Transverse colon (tissue), 4 donors: ENCODE data around the gene RAB41. TPM values are rescaled to one million over a fixed set of nuclear protein-coding genes. Genes with fewer than 3 reads are reported as not detected.

Experiments used
- DNase-seq: peaks from one replicate; pipeline ENCODE4 v3.0.0-alpha.2; 2019
- H3K27ac ChIP-seq, 4 donors: fragments of 200-600 bp; sonication (generic); 2 replicates each; pipeline ENCODE4 v1.5.1; 2016 to 2018; ENCODE audit warnings: inconsistent platforms in 4 of 4
- H3K27me3 ChIP-seq: fragments of 200-600 bp; sonication (generic); 2 replicates; pipeline ENCODE4 v1.5.1; 2017; ENCODE audit warnings: inconsistent platforms
- H3K36me3 ChIP-seq, 4 donors: fragments of 200-600 bp; sonication (generic); 2 replicates each; pipeline ENCODE4 v1.5.1; 2017 to 2019; ENCODE audit warnings: inconsistent platforms in 4 of 4
- H3K4me1 ChIP-seq, 4 donors: fragments of 200-600 bp; sonication (generic); 2 replicates each; pipeline ENCODE4 v1.5.1; 2017 to 2020; ENCODE audit warnings: inconsistent platforms in 4 of 4
- H3K4me3 ChIP-seq, 4 donors: fragments of 200-600 bp; sonication (generic); 1 replicate in 1 of 4; 2 replicates in 3 of 4; pipeline versions ENCODE4 v1.5.1 to v1.6.1; 2017 to 2019; ENCODE audit warnings: inconsistent platforms in 4 of 4
- H3K9me3 ChIP-seq, 2 donors: fragments of 200-600 bp; sonication (generic); 2 replicates each; pipeline ENCODE4 v1.5.1; 2017 to 2019; ENCODE audit warnings: inconsistent platforms in 2 of 2
- EP300 ChIP-seq: sonication (generic); formaldehyde crosslinking; IDR thresholded peaks from one replicate; pipeline ENCODE4 v1.6.1; 2017; ENCODE audit warnings: antibody characterized with exemption, low read depth
- POLR2A ChIP-seq: fragments of 450-650 bp; IDR thresholded peaks from one replicate; pipeline ENCODE4 v1.6.1; 2016; ENCODE audit warnings: antibody characterized with exemption, mild to moderate bottlenecking, moderate library complexity
- POLR2AphosphoS5 ChIP-seq, 3 donors: sonication (generic); formaldehyde crosslinking; IDR thresholded peaks; one replicate each; pipeline ENCODE4 v1.6.1; 2016; ENCODE audit warnings: antibody characterized with exemption in 3 of 3
- WGBS, 2 donors: methylation state at CpG; one replicate each; pipeline ENCODE4 v1.1.5; 2018; ENCODE audit warnings: low coverage in 1 of 2; 5-methylcytosine and 5-hydroxymethylcytosine counted together
- in situ Hi-C, 4 donors: fragments of 200-750 bp; cut with MboI; loops; one replicate each; pipeline versions ENCODE4 v1.15.0 to v1.15.1; 2017; ENCODE audit warnings: low sequenced_read_pairs in 3 of 4, low pct_ligation_motif_present in 1 of 4, low pct_unique_long_range_greater_than_20kb in 1 of 4
- intact Hi-C: fragments of 100-400 bp; cut with DNase I; formaldehyde crosslinking; loops from one replicate; pipeline ENCODE4 v1.15.1; 2023; ENCODE audit warnings: low total_unique reads
- total RNA-seq, 4 donors: library from RNA; depleted of rRNA; stranded (reverse); fragments of >200 nt; gene quantifications; one replicate each; pipeline ENCODE4 v1.1.0, GENCODE V29; 2016
- TF ChIP-seq, protein P1 (sequence below), 5 experiments: fragments of 200-600 bp in 3 of 5; fragments of 450-650 bp in 2 of 5; sonication (generic) in 3 of 5; IDR thresholded peaks; 1 replicate in 2 of 5; 2 replicates in 3 of 5; pipeline ENCODE4 v1.5.1; 2016 to 2017; ENCODE audit warnings: antibody characterized with exemption in 5 of 5, inconsistent platforms in 3 of 5, mild to moderate bottlenecking in 2 of 5, moderate library complexity in 1 of 5

The RAB41 gene
- total RNA-seq, 4 donors from 2014 or later = 0.68 to 4.2 TPM; not detected in 2

DNA sequence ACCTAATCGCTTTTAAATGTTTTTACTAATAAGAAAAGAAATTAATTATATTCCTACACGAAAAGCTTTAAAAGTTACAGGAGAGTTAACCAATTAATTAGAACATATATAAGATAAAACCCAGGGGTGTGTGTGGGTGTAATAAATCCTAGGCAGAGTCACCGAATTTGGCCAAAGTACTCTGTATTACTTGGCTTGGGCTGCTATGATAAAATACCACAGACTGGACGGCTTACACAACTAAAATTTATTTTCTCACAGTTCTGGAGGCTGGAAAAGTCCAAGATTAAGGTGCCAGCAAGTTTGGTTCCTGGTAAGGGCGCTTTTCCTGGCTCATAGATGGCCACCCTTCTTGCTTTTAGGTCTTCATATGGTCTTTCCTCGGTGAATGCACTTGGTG lies 37.1 kb upstream of the RAB41 start:
- in situ Hi-C loops = no loop called here
- H3K9me3 ChIP-seq = no peaks in the 10 kb centered on the region

GRCh38 chrX:70247252-70247651 lies 34.7 kb upstream of the RAB41 start:
- H3K27me3 ChIP-seq = no peaks in the 10 kb centered on the region
- in situ Hi-C loops (no loop called here), intact Hi-C loops (no loop called here)
- no peak for DNase-seq
- H3K27ac ChIP-seq = no peak overlapping the region
- WGBS, 2 donors = 71 to 89% methylated on average over 2 of the region's 2 CpGs
- H3K9me3 ChIP-seq = no peaks in the 10 kb centered on the region
- TF ChIP-seq EP300 = no peak
- TF ChIP-seq, protein P1, sequence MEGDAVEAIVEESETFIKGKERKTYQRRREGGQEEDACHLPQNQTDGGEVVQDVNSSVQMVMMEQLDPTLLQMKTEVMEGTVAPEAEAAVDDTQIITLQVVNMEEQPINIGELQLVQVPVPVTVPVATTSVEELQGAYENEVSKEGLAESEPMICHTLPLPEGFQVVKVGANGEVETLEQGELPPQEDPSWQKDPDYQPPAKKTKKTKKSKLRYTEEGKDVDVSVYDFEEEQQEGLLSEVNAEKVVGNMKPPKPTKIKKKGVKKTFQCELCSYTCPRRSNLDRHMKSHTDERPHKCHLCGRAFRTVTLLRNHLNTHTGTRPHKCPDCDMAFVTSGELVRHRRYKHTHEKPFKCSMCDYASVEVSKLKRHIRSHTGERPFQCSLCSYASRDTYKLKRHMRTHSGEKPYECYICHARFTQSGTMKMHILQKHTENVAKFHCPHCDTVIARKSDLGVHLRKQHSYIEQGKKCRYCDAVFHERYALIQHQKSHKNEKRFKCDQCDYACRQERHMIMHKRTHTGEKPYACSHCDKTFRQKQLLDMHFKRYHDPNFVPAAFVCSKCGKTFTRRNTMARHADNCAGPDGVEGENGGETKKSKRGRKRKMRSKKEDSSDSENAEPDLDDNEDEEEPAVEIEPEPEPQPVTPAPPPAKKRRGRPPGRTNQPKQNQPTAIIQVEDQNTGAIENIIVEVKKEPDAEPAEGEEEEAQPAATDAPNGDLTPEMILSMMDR (IDR thresholded peaks at IDR 0.05) = no peak
- no peak for TF ChIP-seq POLR2A
- TF ChIP-seq POLR2AphosphoS5 (IDR thresholded peaks at IDR 0.05) = no peak
- H3K4me1 ChIP-seq = no peaks in the 10 kb centered on the region
- no peaks in the 10 kb centered on the region for H3K36me3 ChIP-seq
- H3K4me3 ChIP-seq = no peak overlapping the region

More for the DNA sequence above, 37.1 kb upstream of the RAB41 start:
- no peak overlapping the region for H3K27ac ChIP-seq
- no peak overlapping the region for H3K4me3 ChIP-seq
- DNase-seq = no peak
- intact Hi-C loops = no loop called here
- no peak for TF ChIP-seq POLR2AphosphoS5 (IDR thresholded peaks at IDR 0.05)
- no peak for TF ChIP-seq POLR2A
- TF ChIP-seq, protein P1 (IDR thresholded peaks at IDR 0.05) = no peak
- H3K36me3 ChIP-seq = no peaks in the 10 kb centered on the region
- no peaks in the 10 kb centered on the region for H3K4me1 ChIP-seq
- 78 to 100% methylated on average over 1 to 6 of the region's 6 CpGs for WGBS, 2 donors
- H3K27me3 ChIP-seq = no peaks in the 10 kb centered on the region

DNA sequence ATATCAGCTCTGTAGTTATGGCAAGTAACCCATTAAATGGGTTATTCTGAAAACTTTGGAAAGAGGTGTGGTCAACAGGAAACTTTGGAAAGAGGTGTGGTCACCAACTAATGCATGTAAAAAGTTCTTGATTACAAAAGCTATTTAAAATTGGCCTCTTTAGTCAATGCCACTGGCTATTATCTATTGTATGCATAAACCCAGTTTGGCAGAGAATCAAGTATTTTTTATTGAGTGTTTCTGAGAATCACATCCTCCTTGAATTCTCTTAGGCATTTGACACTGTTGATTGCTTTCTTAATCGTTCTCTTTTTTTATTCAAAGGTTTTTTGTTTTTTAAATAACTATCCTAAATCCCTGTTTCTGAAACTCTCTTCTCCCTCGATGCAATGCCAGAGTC lies 29.5 kb upstream of the RAB41 start:
- Histone ChIP-seq H3K9me3 (no peaks in the 10 kb centered on the region), H3K27ac (no peak overlapping the region), H3K4me3 (no peak overlapping the region), H3K27me3 (no peaks in the 10 kb centered on the region), H3K36me3 (no peaks in the 10 kb centered on the region), H3K4me1 (no peaks in the 10 kb centered on the region)
- no peak for DNase-seq
- TF ChIP-seq POLR2AphosphoS5 (IDR thresholded peaks at IDR 0.05) (no peak), EP300 (no peak), POLR2A (no peak)
- TF ChIP-seq, protein P1 (IDR thresholded peaks at IDR 0.05) = no peak
- intact Hi-C loops (no loop called here), in situ Hi-C loops (no loop called here)
- WGBS, 2 donors = 55% methylated on average over 2 of the region's 2 CpGs; no CpG with 5 or more reads in 1 of the 2 donors

- DNase-seq = no peak
- no peaks in the 10 kb centered on the region for H3K9me3 ChIP-seq
- H3K27ac ChIP-seq = no peak overlapping the region
- TF ChIP-seq POLR2AphosphoS5 (IDR thresholded peaks at IDR 0.05) (no peak), POLR2A (no peak), EP300 (no peak)
- TF ChIP-seq, protein P1 (IDR thresholded peaks at IDR 0.05) = no peak
- intact Hi-C loops (no loop called here), in situ Hi-C loops (no loop called here)
- 70 to 80% methylated on average over 1 to 3 of the region's 3 CpGs for WGBS, 2 donors
- H3K4me1 ChIP-seq = no peaks in the 10 kb centered on the region
- H3K4me3 ChIP-seq = no peak overlapping the region
- no peaks in the 10 kb centered on the region for H3K36me3 ChIP-seq
- no peaks in the 10 kb centered on the region for H3K27me3 ChIP-seq
These were observed 28.5 kb upstream of the RAB41 start for GRCh38 chrX:70253377-70254062.
